ENCODE results near the gene ELF4. TPM values are rescaled to one million over a fixed set of nuclear protein-coding genes. Genes with fewer than 3 reads are reported as not detected.

The ELF4 gene
- 1 to 10 TPM; 1.6 to 3.6 TPM for total RNA-seq

GRCh38 chrX:130110379-130111219 is at the start of gene ELF4:
Gene ELF4, minus strand, starts transcription at chrX:130110497. Its CDS starts 29,167 bp downstream, at chrX:130081330.
- no peaks in the 10 kb centered on the region for H3K9me3 ChIP-seq
- no peaks in the 10 kb centered on the region for H3K27me3 ChIP-seq
- TF ChIP-seq, protein P1, sequence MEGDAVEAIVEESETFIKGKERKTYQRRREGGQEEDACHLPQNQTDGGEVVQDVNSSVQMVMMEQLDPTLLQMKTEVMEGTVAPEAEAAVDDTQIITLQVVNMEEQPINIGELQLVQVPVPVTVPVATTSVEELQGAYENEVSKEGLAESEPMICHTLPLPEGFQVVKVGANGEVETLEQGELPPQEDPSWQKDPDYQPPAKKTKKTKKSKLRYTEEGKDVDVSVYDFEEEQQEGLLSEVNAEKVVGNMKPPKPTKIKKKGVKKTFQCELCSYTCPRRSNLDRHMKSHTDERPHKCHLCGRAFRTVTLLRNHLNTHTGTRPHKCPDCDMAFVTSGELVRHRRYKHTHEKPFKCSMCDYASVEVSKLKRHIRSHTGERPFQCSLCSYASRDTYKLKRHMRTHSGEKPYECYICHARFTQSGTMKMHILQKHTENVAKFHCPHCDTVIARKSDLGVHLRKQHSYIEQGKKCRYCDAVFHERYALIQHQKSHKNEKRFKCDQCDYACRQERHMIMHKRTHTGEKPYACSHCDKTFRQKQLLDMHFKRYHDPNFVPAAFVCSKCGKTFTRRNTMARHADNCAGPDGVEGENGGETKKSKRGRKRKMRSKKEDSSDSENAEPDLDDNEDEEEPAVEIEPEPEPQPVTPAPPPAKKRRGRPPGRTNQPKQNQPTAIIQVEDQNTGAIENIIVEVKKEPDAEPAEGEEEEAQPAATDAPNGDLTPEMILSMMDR (IDR thresholded peaks at IDR 0.05), result no peak
- TF ChIP-seq POLR2A (IDR thresholded peaks at IDR 0.05), result peak in 1 of 3 donors; percentile 29
- H3K4me3 ChIP-seq, result peak within 1 kb of the TSS; percentile 2 to 12
- intact Hi-C loops (cut with DNase I), result no loop called here
- peak within 1 kb of the TSS in 3 of 4 donors; percentile 36 to 81 (median 40) for H3K27ac ChIP-seq
- DNase-seq (peak; percentile 32 to 60 (median 50)), ATAC-seq (peak; percentile 73)
- no peaks in the 10 kb centered on the region for H3K4me1 ChIP-seq
- 2% methylated on average over 16 of the region's 123 CpGs; no CpG with 5 or more reads in 1 of the 2 donors for WGBS, 2 donors
- no peaks in the 10 kb centered on the region for H3K36me3 ChIP-seq (replicated peaks in 1 of 2; ENCODE audit: insufficient read depth in 1 of 2, low read depth in 2 of 2)

DNA sequence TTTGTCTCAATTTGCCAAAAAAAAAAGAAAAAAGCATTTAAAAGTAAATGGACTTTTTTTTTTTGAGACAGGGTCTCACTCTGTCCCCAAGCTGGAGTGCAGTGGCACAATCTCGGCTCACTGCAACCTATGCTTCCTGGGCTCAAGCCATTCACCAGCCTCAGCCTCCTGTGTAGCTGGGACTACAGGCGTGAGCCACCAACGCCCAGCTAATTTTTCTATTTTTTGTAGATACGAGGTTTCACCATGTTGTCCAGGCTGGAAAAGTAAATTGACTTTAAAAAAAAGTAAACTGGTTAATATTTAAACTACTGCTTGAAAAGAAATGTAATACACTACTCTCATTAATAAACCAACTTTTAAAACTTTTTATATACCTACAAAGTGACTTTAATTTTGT is 49.5 kb upstream of the ELF4 start:
- H3K4me1 ChIP-seq, result peaks cover 21% of the 10 kb centered on the region

DNA sequence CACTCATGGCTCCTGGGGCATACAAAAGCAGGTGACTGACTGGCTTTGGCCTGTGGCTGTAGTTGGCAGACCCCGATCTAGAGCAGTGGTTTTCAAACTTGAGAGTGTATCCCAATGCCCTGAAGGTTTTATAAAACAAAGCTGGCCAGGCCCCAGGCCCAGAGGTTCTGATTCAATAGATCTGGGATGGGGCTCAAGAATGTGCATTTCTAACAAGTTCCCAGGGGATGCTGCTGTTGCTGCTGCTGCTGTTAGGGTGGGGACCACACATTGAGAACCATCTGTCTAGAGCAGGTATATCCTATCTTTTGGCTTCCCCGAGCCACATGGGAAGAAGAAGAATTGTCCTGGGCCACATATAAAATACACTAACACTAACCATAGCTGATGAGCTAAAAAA is 48.0 kb upstream of the ELF4 start:
- TF ChIP-seq, protein P1 (IDR thresholded peaks at IDR 0.05), result no peak
- Histone ChIP-seq H3K27ac (no peak overlapping the region), H3K9me3 (no peaks in the 10 kb centered on the region), H3K36me3 (replicated peaks in 1 of 2; ENCODE audit: insufficient read depth in 1 of 2, low read depth in 2 of 2) (no peaks in the 10 kb centered on the region), H3K4me3 (no peak overlapping the region), H3K4me1 (peaks cover 15% of the 10 kb centered on the region), H3K27me3 (no peaks in the 10 kb centered on the region)
- ATAC-seq, result no peak
- DNase-seq, result no peak
- intact Hi-C loops (cut with DNase I), result no loop called here
- WGBS, 2 donors, result 80 to 100% methylated on average over 1 of the region's 2 CpGs

More for the DNA sequence above, 49.5 kb upstream of the ELF4 start:
- Histone ChIP-seq H3K9me3 (no peaks in the 10 kb centered on the region), H3K27ac (no peak overlapping the region), H3K36me3 (replicated peaks in 1 of 2; ENCODE audit: insufficient read depth in 1 of 2, low read depth in 2 of 2) (no peaks in the 10 kb centered on the region), H3K4me3 (no peak overlapping the region), H3K27me3 (no peaks in the 10 kb centered on the region)
- ATAC-seq, result no peak
- 26 to 36% methylated on average over 4 of the region's 4 CpGs for WGBS, 2 donors
- DNase-seq, result no peak
- intact Hi-C loops (cut with DNase I), result no loop called here
- no peak for TF ChIP-seq POLR2A (IDR thresholded peaks at IDR 0.05)
- TF ChIP-seq, protein P1 (IDR thresholded peaks at IDR 0.05), result no peak

DNA sequence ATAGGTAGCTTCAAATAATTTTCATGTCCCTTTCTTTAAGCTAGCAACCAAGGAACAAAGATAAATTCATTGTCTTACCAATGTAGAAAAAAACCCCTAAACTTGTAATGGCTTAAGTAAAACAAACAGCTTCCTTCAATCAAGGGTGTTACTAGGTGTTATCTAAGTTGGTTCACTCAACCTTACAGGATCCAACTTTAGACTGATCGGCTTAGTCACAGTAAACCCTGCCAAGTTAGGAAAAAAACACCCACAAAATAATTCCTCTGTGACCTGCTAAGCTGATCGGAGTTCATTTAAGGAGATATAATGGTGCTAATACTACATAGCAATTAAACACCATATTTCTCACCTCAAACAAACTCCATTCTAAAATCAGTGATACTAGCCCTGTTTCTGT is 45.3 kb upstream of the ELF4 start:
- Histone ChIP-seq H3K36me3 (replicated peaks in 1 of 2; ENCODE audit: insufficient read depth in 1 of 2, low read depth in 2 of 2) (no peaks in the 10 kb centered on the region), H3K4me1 (peaks cover 5% of the 10 kb centered on the region), H3K27ac (no peak overlapping the region), H3K27me3 (no peaks in the 10 kb centered on the region), H3K4me3 (no peak overlapping the region), H3K9me3 (no peaks in the 10 kb centered on the region)
- ATAC-seq (no peak), DNase-seq (no peak)
- intact Hi-C loops (cut with DNase I), result no loop called here
- WGBS, 2 donors, result 35 to 56% methylated on average over 2 of the region's 2 CpGs
- TF ChIP-seq POLR2A (IDR thresholded peaks at IDR 0.05), result no peak
- TF ChIP-seq, protein P1 (IDR thresholded peaks at IDR 0.05), result no peak

All from body of pancreas (tissue), 4 donors.